OCI-LY7 (cell line): ENCODE results near the gene RPS6KB2.

Experiments used
- CTCF ChIP-seq: fragments of 200-600 bp; sonication (generic); conservative IDR thresholded peaks from 2 replicates; pipeline ENCODE4 v1.5.1; 2014; ENCODE audit warnings: mild to moderate bottlenecking, antibody characterized with exemption, low read length, moderate library complexity, mixed read lengths
- EZH2phosphoT487 ChIP-seq: fragments of 200-600 bp; sonication (generic); IDR thresholded peaks from 2 replicates; pipeline ENCODE4 v1.6.1; 2018; ENCODE audit warnings: low read depth, borderline replicate concordance, mild to moderate bottlenecking, mixed run types, antibody characterized with exemption, low read length, moderate library complexity, mixed read lengths

DNA sequence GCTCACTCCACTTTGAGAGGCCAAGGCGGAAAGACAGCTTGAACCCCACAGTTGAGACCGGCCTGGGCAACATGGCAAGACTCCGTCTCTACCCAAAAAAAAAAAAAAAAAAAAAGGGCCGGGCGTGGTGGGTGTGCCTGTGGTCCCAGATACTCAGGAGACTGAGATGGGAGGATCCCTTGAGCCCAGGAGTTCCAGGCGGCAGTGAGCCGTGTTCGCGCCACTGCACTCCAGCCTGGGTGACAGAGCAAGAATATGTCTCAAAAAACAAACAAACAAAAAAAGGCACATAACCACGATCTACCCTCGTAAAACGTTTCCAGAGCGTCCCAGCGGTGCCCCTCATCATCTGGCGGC lies 37.4 kb upstream of the RPS6KB2 start:
- TF ChIP-seq CTCF (no peak), EZH2phosphoT487 (no peak)
